ENCODE measurements around the gene KRTAP10-12.

KRTAP10-12 gene

DNA sequence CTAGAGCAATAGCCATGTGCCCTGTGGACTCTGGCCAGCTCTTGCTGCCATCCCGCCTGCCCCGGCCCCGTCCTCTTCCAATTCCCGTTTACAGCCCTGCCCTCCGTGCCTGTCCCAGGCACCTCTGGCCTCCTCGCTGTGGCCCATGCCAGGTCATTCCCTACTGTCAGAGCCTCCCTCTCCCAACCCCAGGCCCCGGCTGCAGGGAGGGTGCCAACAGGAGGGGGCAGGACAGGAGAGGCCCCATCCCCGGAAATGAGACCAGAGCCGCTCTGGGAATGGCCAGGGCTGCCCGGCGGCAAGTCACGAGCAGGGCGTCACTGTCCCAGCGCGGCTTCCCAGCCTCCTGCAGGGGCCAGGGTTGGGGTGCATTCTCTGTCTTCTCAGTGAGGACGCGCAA lies 37.9 kb downstream of the KRTAP10-12 start:
- no peak for DNase-seq (ENCODE audit: low read depth)

DNA sequence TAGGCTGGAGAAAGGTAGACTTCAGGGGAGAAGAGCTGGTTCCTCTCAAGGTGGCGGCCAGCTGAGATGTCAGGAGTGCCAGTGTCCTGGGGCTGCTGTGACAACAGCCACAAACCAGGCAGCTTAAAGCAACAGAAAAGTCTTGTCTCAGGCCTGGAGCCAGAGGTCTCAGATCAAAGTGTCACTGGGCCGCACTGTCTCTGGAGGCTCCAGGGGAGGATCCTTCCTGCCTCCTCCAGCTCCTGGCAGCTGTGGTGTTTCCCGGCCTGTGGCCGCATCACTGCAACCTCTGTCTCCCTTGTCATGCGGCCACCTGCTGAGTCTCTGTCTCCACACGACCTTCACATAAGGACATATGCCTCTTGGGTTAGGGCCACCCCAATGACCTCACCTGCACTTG lies 38.8 kb downstream of the KRTAP10-12 start:
- no peak for DNase-seq (ENCODE audit: low read depth)

DNA sequence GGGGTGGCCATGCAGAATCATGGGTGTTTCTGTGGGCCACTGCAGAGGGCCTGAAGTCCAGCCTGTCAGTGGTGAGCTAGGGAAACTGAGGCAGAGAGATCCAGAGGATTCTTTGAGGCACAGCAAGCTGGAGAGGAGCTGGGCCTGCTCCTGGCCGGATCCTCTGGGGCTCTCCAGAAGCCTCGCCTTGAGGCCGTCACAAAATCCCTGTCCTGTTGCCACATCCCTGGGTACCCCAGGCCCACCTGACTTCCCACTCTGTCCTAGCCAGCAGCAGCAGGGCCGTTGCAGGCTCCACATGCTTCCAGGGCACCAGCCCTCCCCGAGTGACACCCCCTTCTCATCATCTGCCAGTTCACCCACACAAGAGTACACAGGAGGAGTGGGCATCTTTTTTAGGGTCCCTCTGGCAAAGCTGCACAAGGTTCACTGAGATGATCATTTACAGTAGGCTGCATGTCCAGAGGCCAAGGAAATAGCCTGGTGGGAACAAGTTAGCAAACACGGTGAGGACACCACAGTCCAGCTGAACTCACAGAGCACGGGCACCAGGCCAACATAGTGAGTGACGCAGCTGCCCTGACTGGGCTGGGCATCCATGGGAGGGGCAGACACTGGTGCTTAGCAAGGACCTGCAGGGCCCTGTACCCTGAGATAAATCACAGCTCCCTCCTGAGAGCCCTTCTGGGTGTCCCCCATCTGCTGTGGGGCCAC lies 39.5 kb downstream of the KRTAP10-12 start:
- DNase-seq (ENCODE audit: low read depth) = no peak

DNA sequence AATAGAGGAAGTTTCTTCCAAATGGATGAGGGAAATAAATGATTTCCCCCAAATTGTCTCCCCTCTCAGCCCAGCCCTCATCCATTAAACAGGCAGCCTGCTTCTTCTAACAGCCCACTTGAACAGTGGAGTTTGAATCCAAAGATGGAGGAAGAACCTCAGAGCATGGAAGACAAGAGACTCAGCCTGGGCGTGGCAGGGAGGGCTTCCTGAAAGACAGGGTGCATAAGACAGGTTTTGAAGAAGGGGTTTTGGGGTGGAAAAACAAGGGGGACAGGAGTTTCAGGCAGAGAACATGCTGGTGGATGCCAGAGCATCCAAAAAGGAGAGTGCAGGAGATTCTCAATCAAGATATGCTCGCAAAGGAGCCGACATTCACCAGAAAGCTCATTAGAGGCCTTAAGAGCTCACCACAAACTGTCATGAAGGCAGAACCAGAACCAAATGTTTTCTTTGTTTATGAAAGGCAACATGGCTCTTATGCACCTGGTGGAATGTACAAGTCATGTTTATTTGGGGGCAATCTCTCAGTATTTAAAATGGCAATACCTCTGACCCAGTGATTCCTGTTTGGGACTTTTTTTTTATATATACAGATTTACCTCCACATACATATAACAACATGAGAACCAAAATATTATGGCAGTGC lies 40.9 kb downstream of the KRTAP10-12 start:
- DNase-seq (ENCODE audit: low read depth) = no peak

DNA sequence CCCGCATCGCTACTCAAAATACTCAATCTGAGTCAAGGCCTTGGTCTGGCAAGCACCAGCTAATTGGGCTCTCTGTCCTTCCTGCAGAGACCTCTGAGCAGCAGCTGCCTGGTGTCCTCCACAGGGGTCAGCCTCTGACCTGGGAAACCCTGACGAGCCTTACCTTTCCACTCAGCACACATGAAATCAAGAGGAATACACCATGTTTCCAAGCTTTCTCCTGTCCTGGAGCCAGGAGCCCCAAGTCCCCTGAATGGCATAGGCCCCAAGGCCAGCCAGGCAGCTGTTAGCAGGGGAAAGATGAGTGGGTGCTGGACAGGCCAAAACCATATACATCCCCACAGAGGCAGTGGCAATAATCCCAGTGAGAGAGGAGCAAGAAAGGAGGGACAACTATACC lies 41.6 kb downstream of the KRTAP10-12 start:
- DNase-seq (ENCODE audit: low read depth) = no peak

DNA sequence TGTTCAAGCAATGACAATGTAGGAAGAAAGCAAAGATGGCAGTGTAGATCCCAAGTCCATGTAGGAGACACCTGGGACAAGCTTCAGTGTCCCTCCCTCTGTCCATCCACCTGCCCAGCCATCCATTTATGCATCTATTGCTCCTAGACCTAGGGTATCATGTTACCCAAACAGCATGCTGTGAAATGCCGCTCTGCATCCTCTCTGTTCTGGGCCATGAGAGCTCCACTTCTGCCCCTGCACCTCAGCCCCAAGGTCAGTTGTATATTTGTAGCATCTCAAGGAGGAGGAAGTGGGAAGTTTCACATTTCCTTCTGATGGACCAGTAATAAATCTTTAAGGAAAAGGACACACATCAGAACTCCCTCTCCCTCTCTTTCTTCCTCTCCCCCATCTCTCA lies 42.3 kb downstream of the KRTAP10-12 start:
- DNase-seq (ENCODE audit: low read depth) = no peak

DNA sequence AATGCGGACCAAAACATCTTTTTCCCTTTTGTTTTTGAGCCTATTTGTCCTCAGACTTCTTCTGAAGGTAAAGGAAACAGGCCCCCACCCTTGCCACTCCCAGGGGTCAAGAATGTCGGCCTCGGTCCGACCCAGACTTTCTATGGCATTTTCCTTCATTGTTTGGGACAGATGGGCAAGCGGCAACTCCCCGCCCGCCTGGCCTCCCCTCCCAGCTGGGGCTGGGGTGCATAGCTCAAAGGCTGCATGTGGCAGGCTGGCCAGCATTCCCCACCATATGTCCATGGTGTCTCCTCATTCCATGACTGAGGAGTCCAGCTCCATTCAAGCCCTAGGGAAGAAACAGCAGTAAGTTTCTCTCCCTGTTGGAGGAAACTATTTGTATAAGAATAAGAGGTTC lies 43.8 kb downstream of the KRTAP10-12 start:
- no peak for DNase-seq (ENCODE audit: low read depth)

DNA sequence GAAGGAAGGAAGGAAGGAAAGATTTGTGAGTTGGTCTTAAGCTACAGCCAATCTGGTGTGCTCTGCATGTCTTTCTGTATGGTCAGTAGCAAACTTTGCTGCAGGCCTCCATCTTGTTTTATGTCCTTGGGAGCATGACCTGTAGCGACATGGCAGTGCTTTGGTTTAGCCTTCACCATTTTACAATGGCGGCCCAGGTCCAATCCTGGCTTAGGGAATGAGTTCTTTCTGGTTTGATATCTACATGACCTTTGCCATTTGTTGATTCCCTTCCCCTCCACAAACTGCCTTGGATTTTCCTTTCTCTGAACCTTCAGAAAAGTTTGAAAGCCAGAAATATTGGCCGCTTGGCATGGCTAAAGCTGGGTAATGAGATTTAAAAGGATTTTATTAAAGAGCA lies 44.9 kb downstream of the KRTAP10-12 start:
- no peak for DNase-seq (ENCODE audit: low read depth)

DNA sequence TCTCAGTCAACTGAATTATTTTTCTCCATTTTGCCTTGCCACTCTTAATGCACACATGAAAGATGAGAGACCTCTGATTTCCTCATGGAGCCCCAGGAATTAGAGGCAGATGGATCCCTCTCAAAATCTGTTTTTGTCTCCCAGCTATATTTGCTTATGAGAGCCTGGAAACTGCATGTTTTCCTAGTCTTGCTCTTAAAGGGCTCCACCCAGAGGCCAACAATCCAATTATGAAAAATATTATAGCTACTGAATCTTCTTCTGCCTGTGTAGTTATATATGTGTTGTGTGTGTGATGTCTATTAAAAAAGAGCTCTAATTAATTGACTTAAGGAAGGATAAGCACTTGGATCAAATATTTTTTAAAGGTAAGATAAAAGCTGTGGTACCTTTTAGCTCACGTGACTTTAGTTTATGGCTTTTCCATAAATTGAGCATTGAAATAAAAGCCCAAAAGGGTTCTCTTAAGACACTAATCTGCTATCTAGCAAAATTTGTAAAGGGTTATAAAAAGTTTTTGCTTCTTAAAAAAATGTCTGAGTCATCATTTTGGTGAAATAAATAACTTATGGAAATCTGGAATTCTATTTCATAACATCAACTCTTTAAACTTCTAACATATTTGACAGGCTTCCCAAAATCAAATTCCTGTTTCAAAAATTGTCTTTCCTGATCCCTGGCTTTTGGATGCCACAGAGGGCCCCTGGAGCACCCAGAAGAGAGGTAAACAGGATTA lies 45.6 kb downstream of the KRTAP10-12 start:
- no peak for DNase-seq (ENCODE audit: low read depth)
